IMR-90 (cell line): ENCODE measurements around the gene RPS6KA2. TPM values are rescaled to one million over a fixed set of nuclear protein-coding genes. Genes with fewer than 3 reads are reported as not detected.

Experiments used
- ATAC-seq: fragments of 200-7000 bp; cut with Tn5 transposase; 2 replicates; pipeline ENCODE4 v1.9.1; 2020; ENCODE audit warnings: low read depth, mild to moderate bottlenecking, moderate library complexity
- BruUV-seq: library from RNA; stranded (reverse); fragments of 400-500 nt; replicated peaks from 2 replicates; lab custom pipeline; 2021; lab: Mats Ljungman, UMichigan
- CTCF ChIA-PET: fragments of 300-600 bp; formaldehyde crosslinking; extraction: SDS; loops from one replicate; lab custom pipeline; 2021; ENCODE audit warnings: antibody characterized with exemption; lab: Yijun Ruan, JAX
- POLR2A ChIA-PET: fragments of 300-600 bp; sonication (Branson Sonifier 250); formaldehyde crosslinking; loops from one replicate; lab custom pipeline; 2022; ENCODE audit warnings: antibody characterized with exemption; ENCODE audit not compliant: unreplicated experiment; lab: Charles Lee
- DNase-seq: peaks from one replicate; pipeline ENCODE4 v3.0.0; 2013
- H2AFZ ChIP-seq: replicated peaks from 2 replicates; pipeline ENCODE3; 2013; ENCODE audit warnings: low read length, mild to moderate bottlenecking; ENCODE audit not compliant: poor library complexity
- H2AK5ac ChIP-seq: 2 replicates; pipeline ENCODE4 v1.6.1; 2013; ENCODE audit warnings: low read depth, low read length, inconsistent platforms
- H2AK9ac ChIP-seq: replicated peaks from 2 replicates; pipeline ENCODE3; 2013; ENCODE audit warnings: mild to moderate bottlenecking, low read depth, low read length, moderate library complexity; ENCODE audit not compliant: poor library complexity
- H2BK120ac ChIP-seq: 2 replicates; pipeline ENCODE4 v1.6.1; 2013; ENCODE audit warnings: low read depth, low read length, inconsistent platforms
- H2BK15ac ChIP-seq: 3 replicates; pipeline ENCODE4 v1.6.1; 2013; ENCODE audit warnings: low read depth, low read length, inconsistent platforms
- H2BK20ac ChIP-seq: 2 replicates; pipeline ENCODE4 v1.6.1; 2013; ENCODE audit warnings: low read depth, mild to moderate bottlenecking, inconsistent platforms, low read length, moderate library complexity
- H2BK5ac ChIP-seq: 2 replicates; pipeline ENCODE4 v1.6.1; 2013; ENCODE audit warnings: mild to moderate bottlenecking, low read depth, low read length, inconsistent platforms; ENCODE audit not compliant: poor library complexity, severe bottlenecking
- H3K14ac ChIP-seq: replicated peaks from 2 replicates; pipeline ENCODE4 v1.6.1; 2013; ENCODE audit warnings: low read depth, low read length, inconsistent platforms
- H3K18ac ChIP-seq: 2 replicates; pipeline ENCODE4 v1.6.1; 2013; ENCODE audit warnings: low read depth, low read length, control low read depth
- H3K23ac ChIP-seq: 2 replicates; pipeline ENCODE4 v1.6.1; 2013; ENCODE audit warnings: low read depth, low read length, inconsistent platforms
- H3K27ac ChIP-seq: 2 replicates; pipeline ENCODE4 v1.5.1; 2013; ENCODE audit warnings: mild to moderate bottlenecking, control low read depth, low read length; ENCODE audit not compliant: insufficient read depth
- H3K27me3 ChIP-seq: 2 replicates; pipeline ENCODE4 v1.6.1; 2013; ENCODE audit warnings: low read length; ENCODE audit not compliant: control insufficient read depth, insufficient read depth
- H3K36me3 ChIP-seq: 2 replicates; pipeline ENCODE4 v1.6.1; 2013; ENCODE audit warnings: low read length, mixed read lengths; ENCODE audit not compliant: control insufficient read depth, insufficient read depth
- H3K4ac ChIP-seq: 2 replicates; pipeline ENCODE4 v1.6.1; 2013; ENCODE audit warnings: low read depth, low read length, inconsistent platforms
- H3K4me1 ChIP-seq: 2 replicates; pipeline ENCODE4 v1.6.1; 2013; ENCODE audit warnings: low read length, mixed read lengths; ENCODE audit not compliant: control insufficient read depth, insufficient read depth
- H3K4me2 ChIP-seq: 2 replicates; pipeline ENCODE4 v1.6.1; 2013; ENCODE audit warnings: low read depth, mild to moderate bottlenecking, control low read depth, low read length, moderate library complexity
- H3K4me3 ChIP-seq: 2 replicates; pipeline ENCODE4 v1.5.1; 2013; ENCODE audit warnings: low read depth, mild to moderate bottlenecking, control low read depth, low read length, moderate library complexity; ENCODE audit not compliant: insufficient read depth
- H3K56ac ChIP-seq: 2 replicates; pipeline ENCODE4 v1.6.1; 2013; ENCODE audit warnings: low read length, inconsistent platforms; ENCODE audit not compliant: insufficient read depth; ENCODE audit errors: extremely low read depth
- H3K79me1 ChIP-seq, 2 experiments: 2 replicates each; pipeline ENCODE4 v1.6.1; 2013; ENCODE audit warnings: low read length in 2 of 2, inconsistent platforms in 1 of 2, low read depth in 1 of 2
- H3K9ac ChIP-seq: 2 replicates; pipeline ENCODE4 v1.6.1; 2013; ENCODE audit warnings: low read depth, low read length, control low read depth
- H3K9me1 ChIP-seq: 2 replicates; pipeline ENCODE4 v1.6.1; 2013; ENCODE audit warnings: low read length, inconsistent platforms; ENCODE audit not compliant: insufficient read depth
- H3K9me3 ChIP-seq: 2 replicates; pipeline ENCODE4 v1.6.1; 2013; ENCODE audit warnings: low read length; ENCODE audit not compliant: control insufficient read depth, insufficient read depth
- H4K20me1 ChIP-seq: 2 replicates; pipeline ENCODE4 v1.6.1; 2013; ENCODE audit warnings: low read length, inconsistent platforms; ENCODE audit not compliant: insufficient read depth
- H4K5ac ChIP-seq: 2 replicates; pipeline ENCODE4 v1.6.1; 2013; ENCODE audit warnings: mild to moderate bottlenecking, low read depth, low read length, control low read depth
- H4K8ac ChIP-seq, 2 experiments: 2 replicates each; pipeline ENCODE4 v1.6.1; 2013; ENCODE audit warnings: low read depth in 2 of 2, low read length in 2 of 2, control low read depth in 1 of 2, inconsistent platforms in 1 of 2
- H4K91ac ChIP-seq: 2 replicates; pipeline ENCODE4 v1.6.1; 2013; ENCODE audit warnings: low read depth, low read length, inconsistent platforms; ENCODE audit not compliant: insufficient read depth
- BHLHE40 ChIP-seq: fragments of 150-350 bp; IDR thresholded peaks from 2 replicates; pipeline ENCODE4 v1.6.1; 2016; ENCODE audit warnings: mild to moderate bottlenecking, low read depth, low read length
- CEBPB ChIP-seq: IDR thresholded peaks from 2 replicates; pipeline ENCODE4 v1.6.1; 2012; ENCODE audit warnings: low read depth, low read length, improper control_type of control experiment
- FOS ChIP-seq: fragments of 150-350 bp; IDR thresholded peaks from 2 replicates; pipeline ENCODE4 v1.6.1; 2016; ENCODE audit warnings: low read depth, low read length
- MAFK ChIP-seq: IDR thresholded peaks from 2 replicates; pipeline ENCODE4 v1.6.1; 2012; ENCODE audit warnings: low read depth, low read length, improper control_type of control experiment
- MAZ ChIP-seq: IDR thresholded peaks from 2 replicates; pipeline ENCODE4 v1.6.1; 2012; ENCODE audit warnings: low read depth, mild to moderate bottlenecking, low read length, improper control_type of control experiment, moderate library complexity, borderline replicate concordance
- MXI1 ChIP-seq: IDR thresholded peaks from 2 replicates; pipeline ENCODE4 v1.6.1; 2012; ENCODE audit warnings: low read depth, mild to moderate bottlenecking, low read length, moderate library complexity, borderline replicate concordance
- POLR2A ChIP-seq: IDR thresholded peaks from 2 replicates; pipeline ENCODE4 v1.6.1; 2012; ENCODE audit warnings: mild to moderate bottlenecking, low read depth, low read length
- RFX5 ChIP-seq: IDR thresholded peaks from 2 replicates; pipeline ENCODE4 v1.8.0; 2012; ENCODE audit warnings: low read depth, mild to moderate bottlenecking, low read length, moderate library complexity
- SMC3 ChIP-seq: fragments of 150-350 bp; IDR thresholded peaks from 2 replicates; pipeline ENCODE4 v1.6.1; 2016; ENCODE audit warnings: low read depth, mild to moderate bottlenecking, antibody characterized with exemption, low read length, moderate library complexity
- WGBS, 2 experiments: methylation state at CpG; one replicate each; pipeline versions ENCODE4 v1.1.5 to v1.1.7; 2013; ENCODE audit warnings: missing lambda C conversion rate in 2 of 2; ENCODE audit not compliant: insufficient read length in 1 of 2; ENCODE audit errors: extremely low coverage in 2 of 2; 5-methylcytosine and 5-hydroxymethylcytosine counted together
- dilution Hi-C: fragments of 300-500 bp; cut with HindIII; formaldehyde crosslinking; loops from one replicate; pipeline ENCODE4 v1.14.3; 2018; ENCODE audit warnings: low sequenced_read_pairs; ENCODE audit not compliant: unreplicated experiment
- in situ Hi-C: fragments of 300-500 bp; cut with MboI; formaldehyde crosslinking; loops from 3 replicates; pipeline ENCODE4 v1.14.3; 2019; ENCODE audit warnings: low sequenced_read_pairs, inconsistent platforms, mixed read lengths
- intact Hi-C: fragments of 100-400 bp; cut with micrococcal nuclease; formaldehyde crosslinking; loops from 2 replicates; pipeline ENCODE4 v1.10.0; 2022
- polyA plus RNA-seq, 3 experiments: library from polyadenylated mRNA; depleted of rRNA; stranded (reverse); fragments of >200 nt; gene quantifications; 2 replicates each; pipeline ENCODE4 v1.2.3, GENCODE V29; 2012; ENCODE audit warnings: low replicate concordance in 1 of 3
- total RNA-seq: library from RNA; depleted of rRNA; stranded (reverse); fragments of >200 nt; gene quantifications from 2 replicates; pipeline ENCODE4 v1.2.3, GENCODE V29; 2012
- TF ChIP-seq, protein P1 (sequence below): fragments of 150-350 bp; IDR thresholded peaks from 2 replicates; pipeline ENCODE4 v1.6.1; 2016; ENCODE audit warnings: low read depth, mild to moderate bottlenecking, low read length, moderate library complexity, borderline replicate concordance
- TF ChIP-seq, protein P2 (sequence below): conservative IDR thresholded peaks from 2 replicates; pipeline ENCODE4 v1.5.1; 2012; ENCODE audit warnings: mild to moderate bottlenecking, low read depth, low read length, improper control_type of control experiment

Gene RPS6KA2
- total and polyA plus RNA-seq, 2 of the 4 experiments (the other 2 are of a cell fraction) = 26.9 to 31.3 TPM

DNA sequence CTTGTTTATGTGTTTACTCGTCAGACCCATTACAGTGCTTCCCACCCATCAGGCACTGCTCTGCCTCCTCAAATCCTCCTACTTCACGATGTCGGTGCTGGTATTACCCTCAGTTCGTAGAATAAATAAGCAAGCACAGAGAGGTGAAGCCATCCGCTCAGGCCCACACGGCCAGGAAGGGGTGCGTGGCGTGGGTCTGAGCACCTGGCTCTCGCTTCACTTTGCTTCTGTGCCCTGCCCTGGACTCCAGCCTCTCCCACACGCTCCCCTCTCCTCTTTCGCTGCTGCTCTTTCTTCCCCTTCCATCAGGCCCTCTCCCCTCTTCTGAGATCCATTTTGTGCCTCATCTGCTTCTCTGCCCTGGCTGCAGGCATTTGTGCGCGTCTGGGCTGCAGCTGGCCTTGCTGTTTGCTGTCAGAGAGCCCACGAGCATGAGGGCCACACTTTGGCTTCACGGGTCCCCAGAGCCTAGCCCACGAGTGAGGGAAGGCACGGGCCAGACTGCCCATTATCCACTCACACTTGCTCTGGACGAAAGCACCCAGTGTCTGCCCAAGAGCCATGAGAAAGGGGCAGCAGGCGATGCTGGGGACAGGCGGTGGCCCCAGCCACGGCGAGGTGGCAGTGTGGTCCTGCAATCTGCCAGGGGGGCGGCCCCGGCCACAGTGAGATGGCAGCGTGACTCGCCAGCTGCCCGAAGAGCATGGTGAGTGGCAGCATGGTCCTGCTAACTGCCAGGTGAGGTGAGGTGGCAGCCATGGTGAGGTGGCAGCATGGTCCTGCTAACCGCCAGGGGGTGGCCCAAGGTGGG lies 148.1 kb downstream of the RPS6KA2 start:
- ATAC-seq (no peak), DNase-seq (no peak)
- in situ Hi-C loops (no loop called here), intact Hi-C loops (no loop called here), dilution Hi-C loops (no loop called here)
- peak overlapping the region; percentile 71 for H2AK9ac ChIP-seq
- H3K23ac ChIP-seq = no peak overlapping the region
- ChIA-PET CTCF (no interaction called here), POLR2A (no interaction called here)
- BruUV-seq = no TSS peak
- WGBS, 2 experiments = 76% methylated on average over 17 of the region's 28 CpGs; no CpG with 5 or more reads in 1 of the 2 experiments
- no peak overlapping the region for H3K56ac ChIP-seq
- no peak overlapping the region for H3K4me3 ChIP-seq
- no peak overlapping the region for H2AK5ac ChIP-seq
- no peak overlapping the region for H4K5ac ChIP-seq
- H2BK5ac ChIP-seq = no peak overlapping the region
- no peak overlapping the region for H2BK20ac ChIP-seq
- peaks cover 40% of the 10 kb centered on the region for H3K36me3 ChIP-seq
- no peak overlapping the region for H4K8ac ChIP-seq
- H3K4me1 ChIP-seq = no peaks in the 10 kb centered on the region
- no peak overlapping the region for H3K4ac ChIP-seq
- no peaks in the 10 kb centered on the region for H3K27me3 ChIP-seq
- no peak overlapping the region for H3K14ac ChIP-seq
- H2BK15ac ChIP-seq = no peak overlapping the region
- H3K9me3 ChIP-seq = no peaks in the 10 kb centered on the region
- no peaks in the 10 kb centered on the region for H3K79me1 ChIP-seq
- no peaks in the 10 kb centered on the region for H3K9me1 ChIP-seq
- H4K91ac ChIP-seq = no peak overlapping the region
- no peak overlapping the region for H3K4me2 ChIP-seq
- no peak overlapping the region for H3K18ac ChIP-seq
- no peak overlapping the region for H2AFZ ChIP-seq
- H3K9ac ChIP-seq = no peak overlapping the region
- H4K20me1 ChIP-seq = no peaks in the 10 kb centered on the region; the same call in 1 of the 2 replicates
- TF ChIP-seq MAFK (no peak), CEBPB (no peak), POLR2A (no peak), BHLHE40 (no peak), RFX5 (no peak), FOS (no peak), MAZ (no peak), MXI1 (no peak), SMC3 (no peak)
- TF ChIP-seq, protein P1, sequence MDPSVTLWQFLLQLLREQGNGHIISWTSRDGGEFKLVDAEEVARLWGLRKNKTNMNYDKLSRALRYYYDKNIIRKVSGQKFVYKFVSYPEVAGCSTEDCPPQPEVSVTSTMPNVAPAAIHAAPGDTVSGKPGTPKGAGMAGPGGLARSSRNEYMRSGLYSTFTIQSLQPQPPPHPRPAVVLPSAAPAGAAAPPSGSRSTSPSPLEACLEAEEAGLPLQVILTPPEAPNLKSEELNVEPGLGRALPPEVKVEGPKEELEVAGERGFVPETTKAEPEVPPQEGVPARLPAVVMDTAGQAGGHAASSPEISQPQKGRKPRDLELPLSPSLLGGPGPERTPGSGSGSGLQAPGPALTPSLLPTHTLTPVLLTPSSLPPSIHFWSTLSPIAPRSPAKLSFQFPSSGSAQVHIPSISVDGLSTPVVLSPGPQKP = no peak
- TF ChIP-seq, protein P2, sequence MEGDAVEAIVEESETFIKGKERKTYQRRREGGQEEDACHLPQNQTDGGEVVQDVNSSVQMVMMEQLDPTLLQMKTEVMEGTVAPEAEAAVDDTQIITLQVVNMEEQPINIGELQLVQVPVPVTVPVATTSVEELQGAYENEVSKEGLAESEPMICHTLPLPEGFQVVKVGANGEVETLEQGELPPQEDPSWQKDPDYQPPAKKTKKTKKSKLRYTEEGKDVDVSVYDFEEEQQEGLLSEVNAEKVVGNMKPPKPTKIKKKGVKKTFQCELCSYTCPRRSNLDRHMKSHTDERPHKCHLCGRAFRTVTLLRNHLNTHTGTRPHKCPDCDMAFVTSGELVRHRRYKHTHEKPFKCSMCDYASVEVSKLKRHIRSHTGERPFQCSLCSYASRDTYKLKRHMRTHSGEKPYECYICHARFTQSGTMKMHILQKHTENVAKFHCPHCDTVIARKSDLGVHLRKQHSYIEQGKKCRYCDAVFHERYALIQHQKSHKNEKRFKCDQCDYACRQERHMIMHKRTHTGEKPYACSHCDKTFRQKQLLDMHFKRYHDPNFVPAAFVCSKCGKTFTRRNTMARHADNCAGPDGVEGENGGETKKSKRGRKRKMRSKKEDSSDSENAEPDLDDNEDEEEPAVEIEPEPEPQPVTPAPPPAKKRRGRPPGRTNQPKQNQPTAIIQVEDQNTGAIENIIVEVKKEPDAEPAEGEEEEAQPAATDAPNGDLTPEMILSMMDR = no peak
- H2BK120ac ChIP-seq = no peak overlapping the region
- H3K27ac ChIP-seq = no peak overlapping the region
